AG04450 (cell line): ENCODE data around the gene GMDS. TPM values are rescaled to one million over a fixed set of nuclear protein-coding genes. Genes with fewer than 3 reads are reported as not detected.

Experiments
- CTCF ChIA-PET: fragments of 300-600, 350-600 bp; formaldehyde crosslinking; extraction: SDS; loops from one replicate; lab custom pipeline; 2022; ENCODE audit warnings: antibody characterized with exemption, inconsistent platforms; lab: Charles Lee
- POLR2A ChIA-PET: fragments of 350-600 bp; formaldehyde crosslinking; extraction: SDS; loops from one replicate; lab custom pipeline; 2021; ENCODE audit warnings: antibody characterized with exemption, inconsistent platforms; lab: Yijun Ruan, JAX
- DNase-seq: peaks from one replicate; pipeline ENCODE4 v3.0.0-alpha.2; 2011; ENCODE audit warnings: low read depth, low spot score
- H3K27ac ChIP-seq: one replicate; pipeline ENCODE4 v1.5.1; 2012; ENCODE audit warnings: low read depth, low read length, control low read depth
- H3K27me3 ChIP-seq: one replicate; pipeline ENCODE4 v1.6.0; 2012; ENCODE audit warnings: low read length; ENCODE audit not compliant: control insufficient read depth, insufficient read depth
- H3K4me3 ChIP-seq: 2 replicates; pipeline ENCODE4 v1.5.1; 2011; ENCODE audit warnings: mild to moderate bottlenecking, low read depth, low read length, control low read depth
- H3K9me3 ChIP-seq: 2 replicates; pipeline ENCODE4 v1.5.1; 2012; ENCODE audit warnings: low read length; ENCODE audit not compliant: control insufficient read depth, insufficient read depth
- CTCF ChIP-seq: IDR thresholded peaks from 2 replicates; pipeline ENCODE4 v1.5.1; 2011; ENCODE audit warnings: low read depth, low read length, control low read depth, inconsistent platforms
- polyA plus RNA-seq: library from polyadenylated mRNA; depleted of rRNA; stranded (reverse); fragments of >200 nt; gene quantifications from 2 replicates; pipeline ENCODE4 v1.2.3, GENCODE V29; 2011

The GMDS gene
- polyA plus RNA-seq, 1 experiment, result 26.4 TPM

GRCh38 chr6:2179950-2180349, 65.5 kb downstream of the GMDS start:
- DNase-seq, result no peak
- no peak overlapping the region for H3K4me3 ChIP-seq
- no peak overlapping the region for H3K27ac ChIP-seq
- H3K9me3 ChIP-seq, result no peaks in the 10 kb centered on the region; the same call in 1 of the 2 replicates
- TF ChIP-seq CTCF, result no peak
- no peaks in the 10 kb centered on the region for H3K27me3 ChIP-seq
- ChIA-PET POLR2A (no interaction called here), CTCF (no interaction called here)

GRCh38 chr6:2179241-2179640, 66.2 kb downstream of the GMDS start:
- DNase-seq, result no peak
- H3K27me3 ChIP-seq, result no peaks in the 10 kb centered on the region
- ChIA-PET CTCF (no interaction called here), POLR2A (no interaction called here)
- TF ChIP-seq CTCF, result no peak
- no peak overlapping the region for H3K4me3 ChIP-seq
- H3K9me3 ChIP-seq, result no peaks in the 10 kb centered on the region; the same call in 1 of the 2 replicates
- no peak overlapping the region for H3K27ac ChIP-seq

GRCh38 chr6:2178125-2178524, 67.3 kb downstream of the GMDS start:
- CTCF ChIA-PET, result no interaction called here
- POLR2A ChIA-PET, result no interaction called here

GRCh38 chr6:2175825-2176224, 69.6 kb downstream of the GMDS start:
- no peak overlapping the region for H3K27ac ChIP-seq
- no peaks in the 10 kb centered on the region for H3K27me3 ChIP-seq
- ChIA-PET CTCF (no interaction called here), POLR2A (no interaction called here)
- no peak overlapping the region for H3K4me3 ChIP-seq
- no peaks in the 10 kb centered on the region; the same call in 1 of the 2 replicates for H3K9me3 ChIP-seq
- no peak for TF ChIP-seq CTCF
- DNase-seq, result no peak

More at GRCh38 chr6:2178125-2178524, 67.3 kb downstream of the GMDS start:
- no peak for DNase-seq
- H3K27ac ChIP-seq, result no peak overlapping the region
- no peak overlapping the region for H3K4me3 ChIP-seq
- no peak for TF ChIP-seq CTCF
- no peaks in the 10 kb centered on the region; the same call in 1 of the 2 replicates for H3K9me3 ChIP-seq
- no peaks in the 10 kb centered on the region for H3K27me3 ChIP-seq

- ChIA-PET CTCF (no interaction called here), POLR2A (no interaction called here)
- no peaks in the 10 kb centered on the region for H3K27me3 ChIP-seq
- no peaks in the 10 kb centered on the region; the same call in 1 of the 2 replicates for H3K9me3 ChIP-seq
- no peak for TF ChIP-seq CTCF
- no peak overlapping the region for H3K27ac ChIP-seq
- H3K4me3 ChIP-seq, result no peak overlapping the region
- no peak for DNase-seq
Measured at GRCh38 chr6:2173203-2173961, 72.0 kb downstream of the GMDS start.
